Measurements from ENCODE around the gene SPDYE2. TPM values are rescaled to one million over a fixed set of nuclear protein-coding genes. Genes with fewer than 3 reads are reported as not detected.
"Not testable (repeated sequence)": the region's sequence is repeated elsewhere in the genome, so short reads cannot be mapped to it uniquely, and the experiment has no call there.

The SPDYE2 gene
- total and polyA plus RNA-seq, 12 donors, result 0.31 to 0.51 TPM; not detected in 10

DNA sequence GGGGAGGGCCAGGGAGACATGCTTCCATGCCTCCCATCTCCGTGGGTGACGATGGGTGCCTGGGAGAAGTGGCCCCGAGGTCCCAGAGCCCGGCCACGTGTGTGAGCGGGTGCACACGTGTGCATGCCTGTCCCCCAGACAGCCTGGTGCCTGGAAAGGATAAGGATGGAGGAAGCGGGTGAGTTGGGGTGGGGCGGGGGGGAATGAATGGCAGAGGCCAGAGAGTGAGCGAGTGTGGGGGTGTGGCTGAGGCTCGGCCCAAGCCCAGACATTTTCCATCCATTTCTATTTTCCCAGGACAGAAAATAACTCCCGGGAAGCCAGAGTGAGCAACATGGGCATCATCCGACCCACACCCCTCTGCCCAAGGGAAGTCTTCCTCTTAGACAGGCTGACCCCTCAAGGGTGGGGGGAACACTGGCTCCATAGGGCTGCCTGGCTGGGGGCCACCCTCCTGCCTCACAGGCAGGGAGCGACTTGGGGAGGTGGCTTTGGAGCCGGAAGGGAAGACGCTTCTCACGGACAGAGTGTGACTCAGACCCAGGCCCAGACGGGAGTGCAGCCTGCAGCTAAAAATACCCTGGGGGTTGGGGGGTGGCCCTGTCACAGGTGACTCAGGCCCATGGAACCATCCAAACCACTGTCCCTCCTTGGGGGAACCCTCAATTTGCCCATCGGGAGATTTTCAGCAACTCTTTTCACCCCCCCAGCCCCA, 53.6 kb downstream of the SPDYE2 start:
- H3K4me3 ChIP-seq; H3K4me1 ChIP-seq; H3K36me3 ChIP-seq; DNase-seq; H3K27ac ChIP-seq; H3K27me3 ChIP-seq; intact Hi-C loops (cut with DNase I); H3K9me3 ChIP-seq: not testable (repeated sequence)
- 27 to 38% methylated on average over 5 of the region's 19 CpGs for WGBS, 2 donors
- ATAC-seq, result peak in 7 of 8 donors; percentile 14 to 70 (median 55)

DNA sequence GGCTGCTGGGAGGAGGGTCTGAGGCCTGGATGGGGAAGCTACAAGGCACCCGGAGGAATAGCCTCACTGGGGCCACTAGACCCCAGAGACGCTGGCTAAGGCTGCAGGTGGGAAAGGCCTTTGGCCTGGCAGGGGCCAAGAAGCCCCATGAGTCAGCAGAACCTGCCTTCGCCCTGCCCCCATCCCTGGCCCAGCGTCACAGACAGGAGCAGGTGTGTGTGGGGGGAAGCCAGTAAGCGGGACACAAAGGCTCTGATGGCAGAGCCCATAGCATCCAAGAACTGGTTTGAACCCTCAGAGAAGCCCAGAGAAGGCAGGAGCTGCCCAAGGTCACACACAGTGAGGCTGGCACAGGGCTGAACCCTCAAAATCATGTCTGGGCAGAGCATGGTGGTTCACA, 55.8 kb downstream of the SPDYE2 start:
- H3K4me1 ChIP-seq; H3K27ac ChIP-seq; H3K36me3 ChIP-seq; intact Hi-C loops (cut with DNase I); H3K27me3 ChIP-seq; ATAC-seq; H3K9me3 ChIP-seq; H3K4me3 ChIP-seq; DNase-seq: not testable (repeated sequence)
- WGBS, 2 donors, result no CpG with 5 or more reads among the region's 5 CpGs

DNA sequence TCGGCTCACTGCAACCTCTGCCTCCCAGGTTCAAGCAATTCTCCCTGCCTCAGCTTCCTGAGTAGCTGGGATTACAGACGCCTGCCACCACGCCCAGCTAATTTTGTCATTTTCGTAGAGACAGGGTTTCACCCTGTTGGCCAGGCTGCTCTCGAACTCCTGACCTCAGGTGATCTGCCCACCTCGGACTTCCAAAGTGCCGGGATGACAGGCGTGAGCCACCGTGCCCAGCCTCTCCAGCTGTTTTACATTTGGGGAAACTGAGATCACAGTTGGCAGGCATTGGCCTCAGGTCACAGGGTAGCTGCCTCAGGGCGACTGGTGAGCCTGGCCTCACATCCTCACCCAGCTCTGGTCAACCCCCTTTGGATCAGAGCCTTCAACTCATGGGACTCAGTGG, 58.7 kb downstream of the SPDYE2 start:
- H3K27ac ChIP-seq; ATAC-seq; H3K27me3 ChIP-seq; H3K4me3 ChIP-seq; intact Hi-C loops (cut with DNase I); DNase-seq; H3K9me3 ChIP-seq; H3K36me3 ChIP-seq: not testable (repeated sequence)
- WGBS, 2 donors, result 83% methylated on average over 5 of the region's 10 CpGs; no CpG with 5 or more reads in 1 of the 2 donors
- peaks cover 0 to 12% (median 0%) of the 10 kb centered on the region in 9 donors for H3K4me1 ChIP-seq

DNA sequence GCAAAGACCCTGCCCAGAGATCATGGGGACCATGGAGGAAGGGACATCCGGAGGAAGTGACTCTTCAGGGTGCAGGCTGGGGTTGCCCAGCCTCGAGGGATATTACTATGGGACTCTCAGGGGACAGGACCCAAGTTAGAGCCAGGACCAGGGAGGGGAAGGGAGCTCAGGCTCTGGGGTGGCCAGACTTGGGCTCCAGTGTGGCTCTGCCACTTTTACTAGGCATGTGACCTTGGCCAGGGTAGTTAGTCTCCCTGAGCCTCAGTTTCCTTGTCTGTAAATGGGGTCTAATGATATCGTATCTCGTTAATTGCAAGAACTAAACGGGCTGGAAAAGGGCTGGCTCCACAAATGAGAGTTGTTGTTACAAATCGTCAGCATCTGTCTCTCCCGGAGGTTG, 59.4 kb downstream of the SPDYE2 start:
- intact Hi-C loops (cut with DNase I); DNase-seq; H3K9me3 ChIP-seq; H3K27ac ChIP-seq; H3K4me3 ChIP-seq; H3K27me3 ChIP-seq; H3K36me3 ChIP-seq: not testable (repeated sequence)
- no CpG with 5 or more reads among the region's 7 CpGs for WGBS, 2 donors
- peak in 1 of 8 donors; percentile 1 for ATAC-seq
- H3K4me1 ChIP-seq, result peaks cover 0 to 12% (median 0%) of the 10 kb centered on the region in 9 donors

DNA sequence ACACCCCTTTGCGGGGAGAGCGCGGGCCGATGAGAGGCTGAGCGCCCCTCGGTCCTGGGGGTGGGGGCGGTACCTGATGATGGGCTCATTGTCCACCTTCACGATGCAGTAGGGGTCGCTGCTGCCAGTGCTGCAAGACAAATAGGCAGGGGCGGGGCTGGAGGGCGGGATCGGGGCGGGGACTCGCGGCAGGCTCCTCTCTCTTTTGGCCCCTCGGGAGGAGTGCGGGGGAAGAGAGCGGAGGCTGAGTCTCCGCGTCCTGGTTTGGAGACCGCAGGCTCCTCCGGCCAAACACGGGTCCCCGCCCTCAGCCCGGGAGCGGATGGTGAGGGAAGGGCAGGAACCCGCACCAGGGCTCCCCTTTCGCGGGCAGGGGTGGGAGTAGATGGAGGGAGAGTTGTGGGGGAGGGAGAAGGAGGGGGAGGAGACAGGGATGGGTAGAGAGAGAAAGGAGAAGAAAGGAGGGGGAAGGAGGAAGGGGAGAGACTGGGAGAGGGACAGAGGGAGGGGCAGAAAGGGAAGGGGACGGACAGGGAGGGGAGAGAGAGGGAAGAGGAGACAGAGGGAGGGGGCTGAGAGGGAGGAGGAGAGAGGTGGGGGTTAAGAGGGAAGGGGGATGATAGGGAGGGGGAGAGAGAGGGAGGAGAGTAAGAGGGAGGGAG, 60.1 kb downstream of the SPDYE2 start:
- H3K9me3 ChIP-seq; H3K4me1 ChIP-seq; H3K36me3 ChIP-seq; intact Hi-C loops (cut with DNase I); H3K4me3 ChIP-seq; H3K27me3 ChIP-seq; H3K27ac ChIP-seq; DNase-seq: not testable (repeated sequence)
- peak; percentile 65 to 86 (median 80) for ATAC-seq
- WGBS, 2 donors, result no CpG with 5 or more reads among the region's 30 CpGs

DNA sequence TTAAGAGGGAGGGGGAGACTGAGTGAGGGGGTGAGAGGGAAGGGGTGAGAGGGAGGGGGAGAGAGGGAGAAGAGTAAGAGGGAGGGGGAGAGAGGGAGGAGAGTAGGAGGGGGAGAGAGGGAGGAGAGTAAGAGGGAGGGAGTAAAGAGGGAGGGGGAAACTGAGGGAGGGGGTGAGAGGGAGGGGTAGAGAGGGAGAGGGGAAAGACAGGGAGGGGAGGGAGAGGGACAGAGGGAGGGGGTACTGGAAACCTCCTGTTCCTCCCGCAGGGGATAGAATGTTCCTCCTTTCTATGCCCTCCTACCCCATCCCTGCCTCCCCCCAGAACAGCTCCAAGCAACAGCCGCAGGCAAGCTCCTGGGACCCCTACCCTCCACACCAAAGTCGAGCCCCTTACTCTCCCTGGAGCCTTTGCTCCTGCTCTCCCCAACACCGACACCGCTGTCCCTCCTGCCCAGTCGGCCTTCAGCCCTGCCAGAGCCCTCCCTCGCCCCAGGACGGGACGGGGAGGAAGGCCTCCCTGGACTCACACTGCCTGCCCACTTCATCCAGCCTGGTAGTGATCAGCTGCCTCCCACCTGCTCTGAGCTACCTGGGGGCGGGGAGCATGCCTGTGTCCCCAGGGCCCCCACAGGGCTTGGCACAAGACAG, 60.8 kb downstream of the SPDYE2 start:
- H3K36me3 ChIP-seq; H3K4me1 ChIP-seq; intact Hi-C loops (cut with DNase I); H3K27me3 ChIP-seq; H3K9me3 ChIP-seq: not testable (repeated sequence)
- DNase-seq, result peak; percentile 9 to 45
- peak overlapping the region in 8 of 10 donors; percentile 22 to 83 (median 64) for H3K27ac ChIP-seq
- H3K4me3 ChIP-seq, result peak overlapping the region in 3 of 10 donors; percentile 12 to 32 (median 31)
- WGBS, 2 donors, result 16 to 20% methylated on average over 7 of the region's 10 CpGs
- peak in 2 of 8 donors; percentile 4 to 7 for ATAC-seq

Other genes with a start within 250 kb of the SPDYE2 start
- gene SPDYE6, start 194.8 kb upstream of the SPDYE2 start, total RNA-seq, result not detected
- under 1 TPM; 0.03 to 0.29 TPM for gene SPDYE6, start 194.8 kb upstream of the SPDYE2 start, polyA plus RNA-seq
- 10 to 100 TPM in 9 of 10 donors, 1 to 10 TPM in 1; 7.1 to 14.7 (median 11.3) TPM for gene PRKRIP1, start 154.9 kb upstream of the SPDYE2 start, total RNA-seq
- gene PRKRIP1, start 154.9 kb upstream of the SPDYE2 start, polyA plus RNA-seq, result 10 to 100 TPM; 14.8 to 28.2 TPM
- 10 to 100 TPM in 1 of 10 donors, 1 to 10 TPM in 9; 1.7 to 11.6 (median 3.7) TPM for gene ORAI2, start 117.7 kb upstream of the SPDYE2 start, total RNA-seq
- 1 to 10 TPM; 2.0 to 5.8 TPM for gene ORAI2, start 117.7 kb upstream of the SPDYE2 start, polyA plus RNA-seq
- gene ALKBH4, start 86.4 kb upstream of the SPDYE2 start, total RNA-seq, result 1 to 10 TPM; 4.4 to 8.6 (median 6.2) TPM
- gene ALKBH4, start 86.4 kb upstream of the SPDYE2 start, polyA plus RNA-seq, result 1 to 10 TPM; 7.9 TPM
- 10 to 100 TPM in 4 of 10 donors, 1 to 10 TPM in 6; 8.1 to 12.2 (median 9.5) TPM for gene LRWD1, start 86.2 kb upstream of the SPDYE2 start, total RNA-seq
- gene LRWD1, start 86.2 kb upstream of the SPDYE2 start, polyA plus RNA-seq, result 10 to 100 TPM in 1 of 2 donors, 1 to 10 TPM in 1; 6.5 to 21.3 TPM
- gene POLR2J, start 72.3 kb upstream of the SPDYE2 start, total RNA-seq, result 10 to 100 TPM; 40.1 to 74.1 (median 52.7) TPM
- gene POLR2J, start 72.3 kb upstream of the SPDYE2 start, polyA plus RNA-seq, result 100 to 1,000 TPM; 127 to 228 TPM
- gene RASA4B, start 33.4 kb upstream of the SPDYE2 start, total RNA-seq, result 10 to 100 TPM in 2 of 10 donors, 1 to 10 TPM in 8; 1.3 to 23.9 (median 4.2) TPM
- gene RASA4B, start 33.4 kb upstream of the SPDYE2 start, polyA plus RNA-seq, result 1 to 10 TPM; 3.2 to 6.9 TPM
- gene UPK3BL2, start 7.5 kb upstream of the SPDYE2 start, total RNA-seq, result 10 to 100 TPM in 1 of 10 donors, 1 to 10 TPM in 9; 1.5 to 16.7 (median 6.3) TPM
- gene UPK3BL2, start 7.5 kb upstream of the SPDYE2 start, polyA plus RNA-seq, result 10 to 100 TPM in 1 of 2 donors, 1 to 10 TPM in 1; 4.6 to 13.9 TPM
- 10 to 100 TPM in 6 of 10 donors, 1 to 10 TPM in 4; 6.7 to 19.3 (median 12.1) TPM for gene POLR2J3, start 21.4 kb downstream of the SPDYE2 start, total RNA-seq
- 100 to 1,000 TPM in 1 of 2 donors, 10 to 100 TPM in 1; 20.7 to 102 TPM for gene POLR2J3, start 21.4 kb downstream of the SPDYE2 start, polyA plus RNA-seq
- gene RASA4, start 65.5 kb downstream of the SPDYE2 start, total RNA-seq, result 10 to 100 TPM in 6 of 10 donors, 1 to 10 TPM in 4; 8.3 to 76.1 (median 12.4) TPM
- gene RASA4, start 65.5 kb downstream of the SPDYE2 start, polyA plus RNA-seq, result 10 to 100 TPM; 10.2 to 13.8 TPM
- gene UPK3BL1, start 91.6 kb downstream of the SPDYE2 start, total RNA-seq, result 10 to 100 TPM in 6 of 10 donors, 1 to 10 TPM in 4; 2.0 to 14.3 (median 10.7) TPM
- 10 to 100 TPM; 10.3 to 82.8 TPM for gene UPK3BL1, start 91.6 kb downstream of the SPDYE2 start, polyA plus RNA-seq
- not detected for gene SPDYE2B, start 99.1 kb downstream of the SPDYE2 start, total RNA-seq
- gene SPDYE2B, start 99.1 kb downstream of the SPDYE2 start, polyA plus RNA-seq, result not detected
- 1 to 10 TPM; 2.2 to 4.3 (median 3.3) TPM for gene POLR2J2, start 120.4 kb downstream of the SPDYE2 start, total RNA-seq
- gene POLR2J2, start 120.4 kb downstream of the SPDYE2 start, polyA plus RNA-seq, result 1 to 10 TPM in 1 of 2 donors, under 1 TPM in 1; 0.43 to 8.6 TPM
- 10 to 100 TPM in 2 of 10 donors, 1 to 10 TPM in 8; 4.8 to 12.4 (median 8.5) TPM for gene FAM185A, start 197.8 kb downstream of the SPDYE2 start, total RNA-seq
- 1 to 10 TPM; 3.7 to 4.6 TPM for gene FAM185A, start 197.8 kb downstream of the SPDYE2 start, polyA plus RNA-seq